ENCODE results near the gene C2CD5. TPM values are rescaled to one million over a fixed set of nuclear protein-coding genes. Genes with fewer than 3 reads are reported as not detected.

Gene C2CD5
- total RNA-seq, 1 donor from 2014 or later: 49.5 TPM

DNA sequence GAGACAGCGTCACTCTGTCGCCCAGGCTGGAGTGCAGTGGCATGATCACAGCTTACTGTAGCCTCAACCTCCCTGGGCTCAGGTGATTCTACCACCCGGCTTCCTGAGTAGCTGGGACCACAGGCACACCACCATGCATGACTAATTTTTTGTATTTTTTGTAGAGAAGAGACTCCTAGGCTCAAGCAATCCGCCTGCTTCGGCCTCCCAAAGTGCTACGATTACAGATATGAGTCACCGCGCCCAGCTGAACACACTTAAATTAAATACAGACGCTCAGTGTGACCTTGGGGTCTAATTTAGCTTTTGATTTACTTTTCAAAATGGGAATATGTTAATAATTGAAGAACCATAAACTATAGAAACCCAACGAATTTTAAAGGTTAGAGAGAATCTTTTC, 77.2 kb downstream of the C2CD5 start:
- TF ChIP-seq, protein P1, sequence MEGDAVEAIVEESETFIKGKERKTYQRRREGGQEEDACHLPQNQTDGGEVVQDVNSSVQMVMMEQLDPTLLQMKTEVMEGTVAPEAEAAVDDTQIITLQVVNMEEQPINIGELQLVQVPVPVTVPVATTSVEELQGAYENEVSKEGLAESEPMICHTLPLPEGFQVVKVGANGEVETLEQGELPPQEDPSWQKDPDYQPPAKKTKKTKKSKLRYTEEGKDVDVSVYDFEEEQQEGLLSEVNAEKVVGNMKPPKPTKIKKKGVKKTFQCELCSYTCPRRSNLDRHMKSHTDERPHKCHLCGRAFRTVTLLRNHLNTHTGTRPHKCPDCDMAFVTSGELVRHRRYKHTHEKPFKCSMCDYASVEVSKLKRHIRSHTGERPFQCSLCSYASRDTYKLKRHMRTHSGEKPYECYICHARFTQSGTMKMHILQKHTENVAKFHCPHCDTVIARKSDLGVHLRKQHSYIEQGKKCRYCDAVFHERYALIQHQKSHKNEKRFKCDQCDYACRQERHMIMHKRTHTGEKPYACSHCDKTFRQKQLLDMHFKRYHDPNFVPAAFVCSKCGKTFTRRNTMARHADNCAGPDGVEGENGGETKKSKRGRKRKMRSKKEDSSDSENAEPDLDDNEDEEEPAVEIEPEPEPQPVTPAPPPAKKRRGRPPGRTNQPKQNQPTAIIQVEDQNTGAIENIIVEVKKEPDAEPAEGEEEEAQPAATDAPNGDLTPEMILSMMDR (conservative IDR thresholded peaks at IDR 0.05): no peak
- DNase-seq (ENCODE audit: extremely low spot score, unreplicated experiment): no peak
- Mint-ChIP-seq H3K36me3 (peaks cover 38% of the 10 kb centered on the region), H3K9me3 (no peaks in the 10 kb centered on the region), H3K4me1 (ENCODE audit: unreplicated experiment) (no peaks in the 10 kb centered on the region), H3K4me3 (no peak overlapping the region), H3K27me3 (no peaks in the 10 kb centered on the region), H3K27ac (no peak overlapping the region)

DNA sequence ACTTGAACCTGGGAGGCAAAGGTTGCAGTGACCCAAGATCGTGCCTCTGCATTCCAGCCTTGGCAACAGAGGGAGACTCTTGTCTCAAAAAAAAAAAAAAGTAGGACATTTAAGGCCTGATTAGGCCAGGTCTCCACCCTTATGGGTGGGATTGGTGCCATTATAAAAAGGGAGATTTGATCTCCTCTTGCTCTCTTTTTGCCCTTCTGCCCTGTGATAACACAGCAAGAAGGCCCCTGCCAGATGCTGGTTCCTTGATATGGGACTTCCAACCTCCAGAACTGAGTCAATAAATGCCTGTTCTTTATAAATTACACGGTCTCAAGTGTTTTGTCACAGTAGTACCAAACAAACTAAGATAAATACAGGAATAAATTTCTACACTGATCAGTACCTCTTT, 81.0 kb downstream of the C2CD5 start:
- H3K36me3 Mint-ChIP-seq: peaks cover 18% of the 10 kb centered on the region
- no peaks in the 10 kb centered on the region for H3K27me3 Mint-ChIP-seq
- no peak for DNase-seq (ENCODE audit: extremely low spot score, unreplicated experiment)
- H3K9me3 Mint-ChIP-seq: no peaks in the 10 kb centered on the region
- H3K4me1 Mint-ChIP-seq (ENCODE audit: unreplicated experiment): no peaks in the 10 kb centered on the region
- H3K4me3 Mint-ChIP-seq: no peak overlapping the region
- TF ChIP-seq, protein P1 (conservative IDR thresholded peaks at IDR 0.05): no peak
- H3K27ac Mint-ChIP-seq: no peak overlapping the region

DNA sequence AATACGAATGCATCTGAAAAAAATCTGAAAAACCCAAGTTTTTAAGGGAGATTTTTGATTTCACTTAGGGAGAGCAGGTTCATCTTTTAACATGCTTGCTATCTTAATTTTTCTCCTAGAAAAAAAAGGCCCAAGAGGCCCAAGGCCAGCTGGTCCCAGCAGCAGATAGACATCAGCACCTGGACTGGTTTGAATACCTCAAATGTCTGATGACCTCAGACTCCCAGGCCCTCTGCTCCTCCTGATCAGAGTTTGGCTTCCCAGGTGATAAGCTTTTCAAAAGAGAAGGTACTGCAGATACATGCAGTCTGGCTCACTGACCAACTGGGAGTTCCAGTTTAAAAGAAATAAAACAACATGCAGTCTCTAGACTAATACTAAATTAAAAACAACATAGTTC, 82.6 kb downstream of the C2CD5 start:
- H3K4me3 Mint-ChIP-seq: no peak overlapping the region
- no peak for DNase-seq (ENCODE audit: extremely low spot score, unreplicated experiment)
- no peaks in the 10 kb centered on the region for H3K27me3 Mint-ChIP-seq
- H3K36me3 Mint-ChIP-seq: peaks cover 22% of the 10 kb centered on the region
- H3K4me1 Mint-ChIP-seq (ENCODE audit: unreplicated experiment): no peaks in the 10 kb centered on the region
- no peak overlapping the region for H3K27ac Mint-ChIP-seq
- TF ChIP-seq, protein P1 (conservative IDR thresholded peaks at IDR 0.05): no peak
- no peaks in the 10 kb centered on the region for H3K9me3 Mint-ChIP-seq

DNA sequence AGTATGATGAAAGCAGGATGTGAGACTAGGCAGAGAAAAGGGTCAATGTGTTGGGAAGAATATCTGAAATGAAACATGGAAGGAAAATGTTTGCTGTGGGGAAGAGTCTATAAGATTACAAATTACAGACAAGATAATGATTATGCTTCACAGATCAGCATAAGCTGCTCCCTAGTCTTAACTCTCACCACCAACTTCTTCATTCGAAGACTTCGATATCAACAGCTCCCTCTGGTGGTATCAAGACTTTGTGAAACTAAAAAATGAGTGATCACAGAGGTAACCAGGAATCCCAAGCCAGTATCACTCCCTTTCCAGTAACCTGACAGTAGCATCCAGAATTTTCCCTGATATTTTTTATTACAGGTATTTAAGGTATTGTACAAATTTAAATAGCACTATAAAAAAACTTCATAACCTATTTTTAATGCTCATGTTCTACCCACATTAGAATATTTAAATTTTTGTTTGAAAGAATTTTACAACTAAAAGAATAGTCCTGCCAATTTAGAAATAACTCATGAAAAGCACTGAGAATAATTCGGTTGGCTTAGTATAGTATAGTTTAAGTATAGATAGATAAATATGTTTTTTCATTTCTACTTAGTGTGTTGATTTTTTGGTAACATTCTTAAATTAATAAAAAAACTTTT, 84.4 kb downstream of the C2CD5 start:
- no peak for DNase-seq (ENCODE audit: extremely low spot score, unreplicated experiment)
- Mint-ChIP-seq H3K4me3 (no peak overlapping the region), H3K27me3 (no peaks in the 10 kb centered on the region), H3K27ac (no peak overlapping the region), H3K9me3 (no peaks in the 10 kb centered on the region), H3K36me3 (peaks cover 12% of the 10 kb centered on the region), H3K4me1 (ENCODE audit: unreplicated experiment) (no peaks in the 10 kb centered on the region)
- TF ChIP-seq, protein P1 (conservative IDR thresholded peaks at IDR 0.05): peak; percentile 78

DNA sequence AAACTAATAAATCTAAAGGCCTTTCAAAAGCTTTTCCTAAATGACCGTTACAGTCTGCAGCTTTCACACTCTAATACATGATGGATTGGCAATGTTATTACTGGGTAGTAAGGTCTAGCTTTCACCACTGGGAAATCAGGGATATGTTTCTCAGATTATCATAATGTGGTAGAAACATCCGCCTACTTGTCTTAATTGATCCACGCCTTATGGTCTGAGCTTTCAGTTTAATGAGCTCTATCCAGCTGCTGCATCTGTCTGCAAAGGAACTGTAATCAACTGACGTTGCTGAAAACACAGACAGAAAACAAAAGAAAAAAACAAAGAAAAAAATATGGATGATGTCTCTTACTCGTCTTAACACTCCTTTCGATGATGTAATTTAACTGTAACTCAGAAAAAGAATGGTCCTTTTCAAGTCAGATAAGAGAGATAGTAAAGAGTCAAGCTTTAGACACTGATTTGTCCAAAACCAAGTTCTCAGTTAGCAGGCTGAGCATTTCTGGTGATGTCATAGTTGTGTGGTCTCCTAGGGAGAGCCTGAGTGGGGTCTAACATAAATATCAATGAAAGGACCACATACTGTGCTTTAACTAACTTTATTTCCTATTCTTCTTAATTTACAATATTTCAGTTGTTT, 85.9 kb downstream of the C2CD5 start:
- H3K27me3 Mint-ChIP-seq: no peaks in the 10 kb centered on the region
- H3K27ac Mint-ChIP-seq: no peak overlapping the region
- H3K4me1 Mint-ChIP-seq (ENCODE audit: unreplicated experiment): no peaks in the 10 kb centered on the region
- TF ChIP-seq, protein P1 (conservative IDR thresholded peaks at IDR 0.05): no peak
- DNase-seq (ENCODE audit: extremely low spot score, unreplicated experiment): no peak
- H3K9me3 Mint-ChIP-seq: no peaks in the 10 kb centered on the region
- peaks cover 12% of the 10 kb centered on the region for H3K36me3 Mint-ChIP-seq
- H3K4me3 Mint-ChIP-seq: no peak overlapping the region
